Nephron (organoid): ENCODE measurements around the gene SIGLEC15.

Source experiments
- H3K27ac Mint-ChIP-seq, 3 experiments: 2 replicates each; pipeline ENCODE4 v1.8.0; 2020; ENCODE audit warnings: mixed read lengths in 3 of 3, mild to moderate bottlenecking in 2 of 3, moderate library complexity in 1 of 3
- H3K27me3 Mint-ChIP-seq: 2 replicates; pipeline ENCODE4 v1.8.0; 2021; ENCODE audit warnings: low read depth, mild to moderate bottlenecking, moderate library complexity, mixed read lengths
- H3K36me3 Mint-ChIP-seq: 2 replicates; pipeline ENCODE4 v1.8.0; 2020; ENCODE audit warnings: low read depth, mixed read lengths
- H3K4me1 Mint-ChIP-seq: 2 replicates; pipeline ENCODE4 v1.8.0; 2020; ENCODE audit warnings: mixed read lengths
- H3K4me3 Mint-ChIP-seq, 3 experiments: 2 replicates each; pipeline ENCODE4 v1.8.0; 2020; ENCODE audit warnings: mild to moderate bottlenecking in 3 of 3, mixed read lengths in 3 of 3, moderate library complexity in 2 of 3
- H3K9me3 Mint-ChIP-seq: 2 replicates; pipeline ENCODE4 v1.8.0; 2020; ENCODE audit warnings: mixed read lengths
- CTCF ChIP-seq, 3 experiments: fragments of 200-600 bp; sonication (generic); IDR thresholded peaks; one replicate each; pipeline ENCODE4 v1.5.0; 2021; ENCODE audit warnings: antibody characterized with exemption in 3 of 3; ENCODE audit not compliant: unreplicated experiment in 3 of 3

Gene SIGLEC15

GRCh38 chr18:45880876-45881558 is 55.5 kb downstream of the SIGLEC15 start:
- peaks cover 51% of the 10 kb centered on the region for H3K36me3 Mint-ChIP-seq
- H3K27me3 Mint-ChIP-seq, result no peaks in the 10 kb centered on the region
- H3K27ac Mint-ChIP-seq, result no peak overlapping the region
- TF ChIP-seq CTCF (IDR thresholded peaks at IDR 0.05; ENCODE audit: unreplicated experiment in 3 of 3), result no peak
- peaks cover 5% of the 10 kb centered on the region for H3K4me1 Mint-ChIP-seq
- no peaks in the 10 kb centered on the region for H3K9me3 Mint-ChIP-seq
- H3K4me3 Mint-ChIP-seq, result no peak overlapping the region

DNA sequence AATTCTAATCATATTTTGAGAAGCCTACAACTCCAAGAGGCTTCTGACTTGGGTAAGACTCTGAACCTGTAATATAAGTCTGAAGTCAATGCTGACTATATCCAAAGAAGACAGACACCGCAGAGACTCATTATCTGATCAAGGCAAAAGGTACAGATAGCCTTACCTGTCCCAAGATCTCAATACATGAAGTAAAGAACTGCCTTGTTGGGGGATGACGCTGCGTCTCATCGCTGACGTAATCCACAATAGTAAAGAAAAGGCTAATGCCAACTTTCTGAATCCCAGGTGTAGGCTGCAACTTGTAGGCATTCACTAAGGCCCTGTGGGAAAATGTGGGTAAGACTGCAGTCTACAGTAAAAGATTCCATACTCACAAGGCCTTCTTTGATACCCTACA is 62.1 kb downstream of the SIGLEC15 start:
- Mint-ChIP-seq H3K27me3 (no peaks in the 10 kb centered on the region), H3K9me3 (no peaks in the 10 kb centered on the region), H3K27ac (no peak overlapping the region), H3K36me3 (peaks cover 38% of the 10 kb centered on the region), H3K4me3 (no peak overlapping the region), H3K4me1 (no peaks in the 10 kb centered on the region)
- no peak for TF ChIP-seq CTCF (IDR thresholded peaks at IDR 0.05; ENCODE audit: unreplicated experiment in 3 of 3)

- no peak for TF ChIP-seq CTCF (IDR thresholded peaks at IDR 0.05; ENCODE audit: unreplicated experiment in 3 of 3)
- peaks cover 32% of the 10 kb centered on the region for H3K36me3 Mint-ChIP-seq
- no peaks in the 10 kb centered on the region for H3K9me3 Mint-ChIP-seq
- H3K4me3 Mint-ChIP-seq, result no peak overlapping the region
- no peak overlapping the region for H3K27ac Mint-ChIP-seq
- no peaks in the 10 kb centered on the region for H3K27me3 Mint-ChIP-seq
- H3K4me1 Mint-ChIP-seq, result no peaks in the 10 kb centered on the region
Observed at GRCh38 chr18:45889419-45890064, 64.1 kb downstream of the SIGLEC15 start.

- TF ChIP-seq CTCF (IDR thresholded peaks at IDR 0.05; ENCODE audit: unreplicated experiment in 3 of 3), result no peak
- H3K36me3 Mint-ChIP-seq, result peaks cover 43% of the 10 kb centered on the region
- no peak overlapping the region for H3K4me3 Mint-ChIP-seq
- H3K27me3 Mint-ChIP-seq, result no peaks in the 10 kb centered on the region
- H3K4me1 Mint-ChIP-seq, result no peaks in the 10 kb centered on the region
- H3K9me3 Mint-ChIP-seq, result no peaks in the 10 kb centered on the region
- no peak overlapping the region for H3K27ac Mint-ChIP-seq
Observed at GRCh38 chr18:45890606-45891005, 65.1 kb downstream of the SIGLEC15 start.

- Mint-ChIP-seq H3K4me3 (no peak overlapping the region), H3K27me3 (no peaks in the 10 kb centered on the region), H3K27ac (peak overlapping the region in 2 of 3 experiments; percentile 16 to 25), H3K36me3 (peaks cover 51% of the 10 kb centered on the region), H3K9me3 (no peaks in the 10 kb centered on the region), H3K4me1 (no peaks in the 10 kb centered on the region)
- TF ChIP-seq CTCF (IDR thresholded peaks at IDR 0.05; ENCODE audit: unreplicated experiment in 3 of 3), result no peak
Observed at GRCh38 chr18:45891806-45892205, 66.3 kb downstream of the SIGLEC15 start.
